ENCODE measurements around the gene GAK. TPM values are rescaled to one million over a fixed set of nuclear protein-coding genes. Genes with fewer than 3 reads are reported as not detected.

The GAK gene
- total and polyA plus RNA-seq, 2 of the 13 experiments (the other 11 are each of a cell fraction or from before 2014, with no cell fraction given), result 17.5 to 44.3 TPM

GRCh38 chr4:874971-875817 is 56.9 kb downstream of the GAK start (continued):
- TF ChIP-seq ARHGAP35 (CRISPR knock-in tag; IDR thresholded peaks at IDR 0.05; ENCODE audit: borderline replicate concordance) (no peak), ARID4A (CRISPR knock-in tag; IDR thresholded peaks at IDR 0.05; ENCODE audit: borderline replicate concordance) (no peak; the same call in 1 of the 2 replicates), RORA (CRISPR knock-in tag; IDR thresholded peaks at IDR 0.05) (no peak), FOXA1 (IDR thresholded peaks at IDR 0.05) (no peak), FOXA1 (CRISPR knock-in tag; IDR thresholded peaks at IDR 0.05) (peak; percentile 89), ATF5 (CRISPR knock-in tag; IDR thresholded peaks at IDR 0.05; ENCODE audit: low read depth) (no peak), NKX3-1 (CRISPR knock-in tag; IDR thresholded peaks at IDR 0.05) (no peak), HDAC6 (IDR thresholded peaks at IDR 0.05; ENCODE audit: low read depth, low read length) (no peak), KLF12 (CRISPR knock-in tag; IDR thresholded peaks at IDR 0.05; ENCODE audit: borderline replicate concordance) (no peak), RFXANK (CRISPR knock-in tag; IDR thresholded peaks at IDR 0.05) (no peak), ISL2 (CRISPR knock-in tag; IDR thresholded peaks at IDR 0.05) (peak; percentile 54; the same call in 1 of the 2 replicates), SALL1 (CRISPR knock-in tag; IDR thresholded peaks at IDR 0.05) (peak; percentile 49), ZFP90 (CRISPR knock-in tag; IDR thresholded peaks at IDR 0.05; ENCODE audit: borderline replicate concordance) (no peak), ZNF34 (CRISPR knock-in tag; IDR thresholded peaks at IDR 0.05; ENCODE audit: borderline replicate concordance) (no peak), ETS1 (CRISPR knock-in tag; IDR thresholded peaks at IDR 0.05) (no peak), HDAC2 (CRISPR knock-in tag; IDR thresholded peaks at IDR 0.05) (peak; percentile 54; the same call in 1 of the 2 replicates), BORCS8-MEF2B (CRISPR knock-in tag; IDR thresholded peaks at IDR 0.05) (0 out of 2 replicates have a peak, but pooled peaks have one; percentile 40), ZNF703 (CRISPR knock-in tag; IDR thresholded peaks at IDR 0.05; ENCODE audit: borderline replicate concordance) (no peak), KDM3A (CRISPR knock-in tag; IDR thresholded peaks at IDR 0.05; ENCODE audit: low read depth) (no peak), ARNT (IDR thresholded peaks at IDR 0.05) (no peak), RNF2 (conservative IDR thresholded peaks at IDR 0.05; ENCODE audit: low read depth) (no peak), CENPBD1 (CRISPR knock-in tag; IDR thresholded peaks at IDR 0.05; ENCODE audit: borderline replicate concordance, low read depth) (no peak)
